HTR-8/SVneo (cell line): Measurements from ENCODE around the gene REEP6.
"Not testable (repeated sequence)": the region's sequence is repeated elsewhere in the genome, so short reads cannot be mapped to it uniquely, and the experiment has no call there.

Experiments used
- DNase-seq: peaks from one replicate; pipeline ENCODE4 v3.0.0; 2011; ENCODE audit warnings: low spot score, mixed read lengths; ENCODE audit not compliant: insufficient read length
- FAIRE-seq: peaks from 2 replicates; lab custom pipeline; 2011; peaks lifted over from hg19 to GRCh38; lab: Jason Lieb, UNC

Gene REEP6

GRCh38 chr19:1488282-1488601 lies 2.7 kb upstream of the REEP6 start:
- DNase-seq = no peak
- FAIRE-seq = no peak

GRCh38 chr19:1489463-1490310 lies 1.3 kb upstream of the REEP6 start:
- FAIRE-seq (no peak), DNase-seq (no peak)

- DNase-seq (peak; percentile 91), FAIRE-seq (peak; percentile 99)
Observed at GRCh38 chr19:1490311-1491113, 469 bp upstream of the REEP6 start, which contains the start of gene PCSK4. TSS of gene PCSK4 (minus strand) at chr19:1490350. CDS start at chr19:1490346, 4 bp downstream.

GRCh38 chr19:1491849-1492170 lies 829 bp downstream of the REEP6 start:
- FAIRE-seq (no peak), DNase-seq (no peak)

GRCh38 chr19:1492474-1493006 lies 1.6 kb downstream of the REEP6 start:
- FAIRE-seq = no peak
- no peak for DNase-seq

GRCh38 chr19:1494115-1494815 lies 3.3 kb downstream of the REEP6 start:
- no peak for FAIRE-seq
- DNase-seq = no peak

GRCh38 chr19:1495051-1495798 lies 4.2 kb downstream of the REEP6 start:
- no peak for DNase-seq
- FAIRE-seq = no peak

- FAIRE-seq (no peak), DNase-seq (no peak)
Observed at GRCh38 chr19:1495799-1496713, 5.1 kb downstream of the REEP6 start.

- FAIRE-seq = no peak
- no peak for DNase-seq
Observed at GRCh38 chr19:1496714-1497577, 6.0 kb downstream of the REEP6 start.

GRCh38 chr19:1497578-1498235 lies 6.7 kb downstream of the REEP6 start:
- FAIRE-seq = no peak
- DNase-seq = no peak

GRCh38 chr19:1499231-1499630 lies 8.2 kb downstream of the REEP6 start:
- DNase-seq, FAIRE-seq: not testable (repeated sequence)

GRCh38 chr19:1501200-1501595 lies 10.2 kb downstream of the REEP6 start:
- DNase-seq (no peak), FAIRE-seq (no peak)

- DNase-seq = no peak
- no peak for FAIRE-seq
Observed at GRCh38 chr19:1502433-1503088, 11.6 kb downstream of the REEP6 start.

GRCh38 chr19:1503089-1503924 lies 12.3 kb downstream of the REEP6 start:
- no peak for FAIRE-seq
- no peak for DNase-seq

GRCh38 chr19:1503925-1504773 lies 13.2 kb downstream of the REEP6 start:
- DNase-seq (no peak), FAIRE-seq (no peak)
